GM18951 (cell line): ENCODE measurements around the gene FBH1.

Experiments used
- POLR2A ChIP-seq: IDR thresholded peaks from 4 replicates; pipeline ENCODE4 v1.6.1; 2011; ENCODE audit warnings: mild to moderate bottlenecking; ENCODE audit not compliant: insufficient read length, insufficient read depth; ENCODE audit errors: extremely low read depth
- in situ Hi-C: fragments of 300-500 bp; cut with MboI; formaldehyde crosslinking; loops from one replicate; pipeline ENCODE4 v1.12.0; 2022; ENCODE audit warnings: low sequenced_read_pairs, mixed read lengths, inconsistent platforms; ENCODE audit not compliant: unreplicated experiment

Gene FBH1

DNA sequence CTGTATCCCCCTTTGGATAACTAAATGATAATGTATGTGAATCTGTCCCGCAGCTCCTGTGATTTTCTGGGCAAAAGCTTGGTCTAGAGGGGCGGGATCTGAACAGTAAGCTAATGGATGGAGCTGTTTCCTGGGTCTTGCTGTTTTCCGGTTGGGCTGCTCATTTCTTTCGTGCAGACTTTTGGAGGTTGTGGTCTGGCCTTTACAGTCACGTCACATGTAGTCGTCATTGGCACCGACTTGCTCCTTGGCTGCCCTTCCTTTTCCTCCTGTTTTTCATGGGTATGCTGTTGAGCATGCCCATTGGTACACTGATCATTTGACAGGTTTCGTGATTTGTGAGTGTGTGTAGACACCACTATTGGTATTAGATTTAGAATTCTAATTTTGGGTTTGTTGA is 2.0 kb downstream of the FBH1 start:
- TF ChIP-seq POLR2A: no peak
- in situ Hi-C loops: loop anchor here (25.0 kb wide), 1 partner anchor 455 kb away; no protein-coding TSS in a partner anchor

DNA sequence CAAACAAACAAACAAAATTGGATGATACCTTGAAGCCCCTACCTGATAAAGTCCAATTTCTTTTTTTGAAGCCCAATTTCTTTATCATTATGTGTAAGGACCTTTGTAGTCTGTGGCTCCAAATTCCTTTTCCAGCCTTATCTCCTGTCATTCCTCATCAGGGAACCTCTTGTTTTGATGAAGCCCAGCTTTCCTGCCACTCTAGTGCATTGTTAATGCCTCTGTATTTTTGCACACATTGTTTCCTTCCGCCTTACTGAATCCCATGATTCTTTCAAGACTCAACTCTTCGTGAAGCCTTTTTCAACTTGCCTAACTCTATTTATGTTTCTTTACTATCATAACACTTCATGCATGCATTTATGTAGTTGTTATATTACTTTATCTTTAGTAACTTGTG is 3.3 kb downstream of the FBH1 start:
- TF ChIP-seq POLR2A: no peak
- in situ Hi-C loops: loop anchor here (25.0 kb wide), 1 partner anchor 456 kb away; no protein-coding TSS in a partner anchor

DNA sequence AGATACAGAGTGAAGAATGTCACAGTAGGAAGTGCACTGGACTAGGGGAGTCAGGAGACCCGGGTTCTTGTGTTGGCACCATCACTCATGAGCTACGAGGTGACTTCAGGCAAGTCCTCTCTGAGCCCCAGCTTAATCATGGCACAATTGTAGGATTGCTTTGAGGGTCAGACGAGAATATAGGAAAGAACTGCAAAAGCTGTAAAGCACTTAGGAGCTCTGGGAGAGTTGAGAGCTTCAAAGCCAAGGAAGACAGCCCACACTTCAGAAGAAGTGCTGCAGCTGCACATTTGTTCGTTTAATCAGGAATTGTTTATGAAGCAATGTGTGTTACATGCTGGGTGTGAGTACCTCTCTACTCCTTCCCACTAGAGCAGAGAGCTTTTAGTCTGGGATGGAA is 4.4 kb downstream of the FBH1 start:
- in situ Hi-C loops: loop anchor here (25.0 kb wide), 1 partner anchor 457 kb away; no protein-coding TSS in a partner anchor
- no peak for TF ChIP-seq POLR2A

GRCh38 chr10:5894873-5895272 is 4.8 kb downstream of the FBH1 start:
- no peak for TF ChIP-seq POLR2A
- in situ Hi-C loops: loop anchor here (25.0 kb wide), 1 partner anchor 458 kb away; no protein-coding TSS in a partner anchor

- no peak for TF ChIP-seq POLR2A
- in situ Hi-C loops: loop anchor here (25.0 kb wide), 1 partner anchor 458 kb away; no protein-coding TSS in a partner anchor
Observed at GRCh38 chr10:5895365-5895764, 5.3 kb downstream of the FBH1 start.

DNA sequence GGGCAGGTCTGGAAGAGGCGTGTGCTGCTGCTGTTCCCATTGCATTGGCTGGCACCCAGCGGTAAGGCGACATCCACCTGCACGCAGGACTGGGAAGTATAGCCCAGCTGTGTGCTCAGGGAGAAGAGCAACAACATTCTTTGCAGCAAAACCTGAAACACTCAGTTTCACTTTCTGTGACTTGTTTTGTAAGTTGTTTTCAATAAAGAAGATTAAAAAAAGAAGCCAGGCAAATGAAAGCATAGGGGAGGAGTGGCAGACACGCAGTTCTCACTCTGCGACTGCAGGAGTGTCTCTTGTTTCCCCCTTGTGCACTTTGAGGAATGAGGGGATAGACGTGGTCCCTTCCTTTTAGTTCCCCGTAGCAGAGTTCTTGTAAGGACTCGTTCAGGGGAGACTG is 5.8 kb downstream of the FBH1 start:
- in situ Hi-C loops: loop anchor here (25.0 kb wide), 1 partner anchor 459 kb away; no protein-coding TSS in a partner anchor
- TF ChIP-seq POLR2A: no peak

GRCh38 chr10:5896208-5897052 is 6.4 kb downstream of the FBH1 start:
- in situ Hi-C loops: loop anchor here (25.0 kb wide), 1 partner anchor 459 kb away; no protein-coding TSS in a partner anchor
- no peak for TF ChIP-seq POLR2A

DNA sequence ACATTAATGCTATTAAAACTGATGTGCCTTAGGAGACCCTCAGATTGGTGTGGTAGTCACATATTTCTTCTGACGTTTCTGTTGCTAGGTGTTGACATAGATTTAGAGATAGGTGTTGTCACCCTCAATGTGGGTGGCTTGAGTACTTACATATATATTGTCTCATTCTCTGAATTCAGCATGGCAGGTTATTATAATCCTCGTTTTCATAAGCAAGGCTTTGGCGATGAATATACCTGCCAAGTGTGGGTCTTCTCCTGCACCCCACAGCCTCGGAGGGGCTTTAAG is 7.0 kb downstream of the FBH1 start:
- no peak for TF ChIP-seq POLR2A
- in situ Hi-C loops: loop anchor here (25.0 kb wide), 1 partner anchor 460 kb away; no protein-coding TSS in a partner anchor

GRCh38 chr10:5897504-5897903 is 7.5 kb downstream of the FBH1 start:
- TF ChIP-seq POLR2A: no peak
- in situ Hi-C loops: loop anchor here (25.0 kb wide), 1 partner anchor 460 kb away; no protein-coding TSS in a partner anchor

- in situ Hi-C loops: loop anchor here (25.0 kb wide), 1 partner anchor 461 kb away; no protein-coding TSS in a partner anchor
- no peak for TF ChIP-seq POLR2A
Observed at GRCh38 chr10:5898163-5898562, 8.1 kb downstream of the FBH1 start.

- in situ Hi-C loops: no loop called here
- TF ChIP-seq POLR2A: no peak
Observed at GRCh38 chr10:5900247-5900646, 10.2 kb downstream of the FBH1 start.

GRCh38 chr10:5902511-5903274 is 12.7 kb downstream of the FBH1 start:
- in situ Hi-C loops: no loop called here

GRCh38 chr10:5903563-5903962 is 13.5 kb downstream of the FBH1 start:
- in situ Hi-C loops: no loop called here
- TF ChIP-seq POLR2A: no peak

More at GRCh38 chr10:5902511-5903274, 12.7 kb downstream of the FBH1 start:
- no peak for TF ChIP-seq POLR2A
